Neural cell (in vitro differentiated cells): ENCODE data around the gene LMCD1. TPM values are rescaled to one million over a fixed set of nuclear protein-coding genes. Genes with fewer than 3 reads are reported as not detected.
A peak's percentile ranks its signal among the peaks of the same experiment; 100 is the strongest.

Experiments used
- H2AFZ ChIP-seq: fragments of 200-600, 300-800 bp; sonication (generic), shearing (Covaris generic); 2 replicates; pipeline ENCODE4 v1.6.0; 2014; ENCODE audit warnings: low read depth, mild to moderate bottlenecking, antibody characterized with exemption, low read length, moderate library complexity
- H3F3A ChIP-seq: fragments of 200-600 bp; shearing (Covaris generic); 2 replicates; pipeline ENCODE4 v1.6.1; 2016; ENCODE audit warnings: mild to moderate bottlenecking, moderate library complexity, mixed read lengths, antibody characterized with exemption, low read length; ENCODE audit not compliant: insufficient read depth, poor library complexity, severe bottlenecking
- H3K27ac ChIP-seq: fragments of 200-600, 300-800 bp; sonication (generic), shearing (Covaris generic); 2 replicates; pipeline ENCODE4 v1.5.1; 2014; ENCODE audit warnings: mild to moderate bottlenecking, low read length, moderate library complexity
- H3K27me3 ChIP-seq: fragments of 300-800, 200-600 bp; sonication (generic), shearing (Covaris generic); 2 replicates; pipeline ENCODE4 v1.6.0; 2014; ENCODE audit warnings: mild to moderate bottlenecking, low read depth, low read length, moderate library complexity; ENCODE audit not compliant: insufficient read depth
- H3K36me3 ChIP-seq: fragments of 300-800, 200-600 bp; sonication (generic), shearing (Covaris generic); 2 replicates; pipeline ENCODE4 v1.5.1; 2014; ENCODE audit warnings: mild to moderate bottlenecking, antibody characterized with exemption, low read length, moderate library complexity; ENCODE audit not compliant: insufficient read depth
- H3K4me2 ChIP-seq: fragments of 300-800, 200-600 bp; sonication (generic), shearing (Covaris generic); 2 replicates; pipeline ENCODE4 v1.6.0; 2014; ENCODE audit warnings: mild to moderate bottlenecking, low read length
- H3K4me3 ChIP-seq: fragments of 300-800, 200-600 bp; sonication (generic), shearing (Covaris generic); 2 replicates; pipeline ENCODE4 v1.5.1; 2014; ENCODE audit warnings: mild to moderate bottlenecking, low read length, moderate library complexity
- H3K79me2 ChIP-seq: fragments of 200-600 bp; shearing (Covaris generic); replicated peaks from 2 replicates; pipeline ENCODE4 v1.6.0; 2014; ENCODE audit warnings: mild to moderate bottlenecking, low read length, moderate library complexity; ENCODE audit not compliant: insufficient read depth
- H3K9ac ChIP-seq: fragments of 300-800, 200-600 bp; sonication (generic), shearing (Covaris generic); 2 replicates; pipeline ENCODE4 v1.6.1; 2016; ENCODE audit warnings: mild to moderate bottlenecking, low read length, mixed read lengths
- H3K9me2 ChIP-seq: fragments of 200-600 bp; shearing (Covaris generic); 2 replicates; pipeline ENCODE4 v1.6.1; 2016; ENCODE audit warnings: mild to moderate bottlenecking, low read length, mixed read lengths; ENCODE audit not compliant: insufficient read depth
- H3K9me3 ChIP-seq: fragments of 200-600, 300-800 bp; sonication (generic), shearing (Covaris generic); 2 replicates; pipeline ENCODE4 v1.6.1; 2016; ENCODE audit warnings: mild to moderate bottlenecking, mixed run types, low read length, moderate library complexity, mixed read lengths
- H4K20me1 ChIP-seq: fragments of 200-600 bp; shearing (Covaris generic); 2 replicates; pipeline ENCODE4 v1.6.1; 2016; ENCODE audit warnings: mild to moderate bottlenecking, mixed run types; ENCODE audit not compliant: insufficient read depth
- EP300 ChIP-seq: fragments of 450-650 bp; conservative IDR thresholded peaks from 2 replicates; pipeline ENCODE4 v1.6.1; 2014; ENCODE audit warnings: antibody characterized with exemption, mild to moderate bottlenecking, moderate library complexity; ENCODE audit not compliant: poor library complexity, severe bottlenecking
- EZH2 ChIP-seq: fragments of 200-600, 300-800 bp; shearing (Covaris generic), sonication (generic); IDR thresholded peaks from 2 replicates; pipeline ENCODE4 v1.6.1; 2014; ENCODE audit warnings: antibody characterized with exemption, low read length, borderline replicate concordance, mild to moderate bottlenecking; ENCODE audit not compliant: insufficient read depth, poor library complexity, severe bottlenecking
- MXI1 ChIP-seq: fragments of 450-650 bp; conservative IDR thresholded peaks from 2 replicates; pipeline ENCODE4 v1.6.1; 2014; ENCODE audit warnings: antibody characterized with exemption, mild to moderate bottlenecking; ENCODE audit not compliant: poor library complexity, severe bottlenecking
- POLR2AphosphoS5 ChIP-seq: IDR thresholded peaks from 2 replicates; pipeline ENCODE4 v1.6.1; 2012
- RAD21 ChIP-seq: fragments of 450-650 bp; conservative IDR thresholded peaks from 2 replicates; pipeline ENCODE4 v1.6.1; 2014; ENCODE audit warnings: antibody characterized with exemption, mild to moderate bottlenecking, moderate library complexity
- SMC3 ChIP-seq: fragments of 450-650 bp; conservative IDR thresholded peaks from 2 replicates; pipeline ENCODE4 v1.6.1; 2014; ENCODE audit warnings: antibody characterized with exemption, mild to moderate bottlenecking, moderate library complexity; ENCODE audit not compliant: poor library complexity
- TAF1 ChIP-seq: IDR thresholded peaks from 2 replicates; pipeline ENCODE4 v1.6.1; 2012; ENCODE audit warnings: low read depth
- polyA plus RNA-seq: library from polyadenylated mRNA; depleted of rRNA; stranded (reverse); fragments of >200 nt; gene quantifications from 2 replicates; pipeline ENCODE4 v1.2.3, GENCODE V29; 2014
- TF ChIP-seq, protein P1 (sequence below): IDR thresholded peaks from 2 replicates; pipeline ENCODE4 v1.6.1; 2012; ENCODE audit warnings: borderline replicate concordance
- TF ChIP-seq, protein P2 (sequence below): fragments of 450-650 bp; IDR thresholded peaks from 2 replicates; pipeline ENCODE4 v1.5.1; 2014; ENCODE audit warnings: antibody characterized with exemption, mild to moderate bottlenecking, moderate library complexity; ENCODE audit not compliant: poor library complexity, severe bottlenecking

LMCD1 gene
- polyA plus RNA-seq, 1 donor from 2014 or later, result 3.5 TPM

DNA sequence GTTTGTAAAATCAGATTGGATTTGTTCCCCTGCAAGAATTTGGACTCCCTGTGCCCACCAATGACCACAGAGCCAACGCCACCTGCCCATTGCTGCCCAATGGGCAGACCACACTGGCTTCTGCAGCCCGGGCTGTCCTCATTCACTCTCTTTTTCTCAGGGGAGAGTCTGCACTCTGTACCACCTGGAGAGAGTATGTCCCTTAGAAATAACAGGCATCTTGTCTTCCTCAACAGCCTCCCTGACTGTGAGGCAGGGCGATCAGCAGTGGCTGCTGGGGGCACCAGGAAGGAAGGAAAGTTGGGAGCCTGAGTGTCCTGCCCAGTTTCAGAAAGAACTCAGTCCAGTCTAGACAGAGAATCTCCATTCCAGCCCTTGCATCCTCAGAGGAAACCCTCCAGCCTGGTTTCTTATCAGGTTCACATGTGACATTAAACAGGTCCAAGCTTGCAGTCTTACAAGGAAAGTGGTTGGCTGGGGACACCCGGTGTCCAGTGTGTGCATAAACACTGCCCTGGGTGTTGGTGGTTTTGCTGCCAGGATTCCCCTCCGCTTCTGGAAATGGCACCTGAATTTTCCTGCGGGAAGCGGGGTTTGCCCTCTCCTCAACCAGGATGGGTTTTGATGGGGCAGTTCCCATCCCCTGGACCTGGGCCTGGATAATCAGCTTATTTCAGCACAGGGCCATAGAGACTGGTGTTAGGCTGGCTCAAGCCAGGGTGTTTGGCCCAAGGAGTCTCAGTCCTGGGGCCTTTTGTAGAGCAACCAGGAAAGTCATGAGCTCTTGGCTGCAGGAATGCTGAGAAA, 105.8 kb downstream of the LMCD1 start:
- no peak overlapping the region for H3K27ac ChIP-seq
- H3K79me2 ChIP-seq, result no peaks in the 10 kb centered on the region
- no peak overlapping the region for H3K4me3 ChIP-seq
- H4K20me1 ChIP-seq, result no peaks in the 10 kb centered on the region
- H3F3A ChIP-seq, result no peaks in the 10 kb centered on the region
- no peak overlapping the region for H2AFZ ChIP-seq
- no peak overlapping the region for H3K9ac ChIP-seq
- H3K4me2 ChIP-seq, result no peak overlapping the region
- no peaks in the 10 kb centered on the region for H3K9me3 ChIP-seq
- H3K9me2 ChIP-seq, result no peaks in the 10 kb centered on the region
- TF ChIP-seq RAD21 (peak; percentile 57), POLR2AphosphoS5 (no peak), EP300 (no peak), MXI1 (no peak), TAF1 (no peak), EZH2 (no peak), SMC3 (peak; percentile 46)
- TF ChIP-seq, protein P1, sequence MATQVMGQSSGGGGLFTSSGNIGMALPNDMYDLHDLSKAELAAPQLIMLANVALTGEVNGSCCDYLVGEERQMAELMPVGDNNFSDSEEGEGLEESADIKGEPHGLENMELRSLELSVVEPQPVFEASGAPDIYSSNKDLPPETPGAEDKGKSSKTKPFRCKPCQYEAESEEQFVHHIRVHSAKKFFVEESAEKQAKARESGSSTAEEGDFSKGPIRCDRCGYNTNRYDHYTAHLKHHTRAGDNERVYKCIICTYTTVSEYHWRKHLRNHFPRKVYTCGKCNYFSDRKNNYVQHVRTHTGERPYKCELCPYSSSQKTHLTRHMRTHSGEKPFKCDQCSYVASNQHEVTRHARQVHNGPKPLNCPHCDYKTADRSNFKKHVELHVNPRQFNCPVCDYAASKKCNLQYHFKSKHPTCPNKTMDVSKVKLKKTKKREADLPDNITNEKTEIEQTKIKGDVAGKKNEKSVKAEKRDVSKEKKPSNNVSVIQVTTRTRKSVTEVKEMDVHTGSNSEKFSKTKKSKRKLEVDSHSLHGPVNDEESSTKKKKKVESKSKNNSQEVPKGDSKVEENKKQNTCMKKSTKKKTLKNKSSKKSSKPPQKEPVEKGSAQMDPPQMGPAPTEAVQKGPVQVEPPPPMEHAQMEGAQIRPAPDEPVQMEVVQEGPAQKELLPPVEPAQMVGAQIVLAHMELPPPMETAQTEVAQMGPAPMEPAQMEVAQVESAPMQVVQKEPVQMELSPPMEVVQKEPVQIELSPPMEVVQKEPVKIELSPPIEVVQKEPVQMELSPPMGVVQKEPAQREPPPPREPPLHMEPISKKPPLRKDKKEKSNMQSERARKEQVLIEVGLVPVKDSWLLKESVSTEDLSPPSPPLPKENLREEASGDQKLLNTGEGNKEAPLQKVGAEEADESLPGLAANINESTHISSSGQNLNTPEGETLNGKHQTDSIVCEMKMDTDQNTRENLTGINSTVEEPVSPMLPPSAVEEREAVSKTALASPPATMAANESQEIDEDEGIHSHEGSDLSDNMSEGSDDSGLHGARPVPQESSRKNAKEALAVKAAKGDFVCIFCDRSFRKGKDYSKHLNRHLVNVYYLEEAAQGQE, result no peak
- TF ChIP-seq, protein P2, sequence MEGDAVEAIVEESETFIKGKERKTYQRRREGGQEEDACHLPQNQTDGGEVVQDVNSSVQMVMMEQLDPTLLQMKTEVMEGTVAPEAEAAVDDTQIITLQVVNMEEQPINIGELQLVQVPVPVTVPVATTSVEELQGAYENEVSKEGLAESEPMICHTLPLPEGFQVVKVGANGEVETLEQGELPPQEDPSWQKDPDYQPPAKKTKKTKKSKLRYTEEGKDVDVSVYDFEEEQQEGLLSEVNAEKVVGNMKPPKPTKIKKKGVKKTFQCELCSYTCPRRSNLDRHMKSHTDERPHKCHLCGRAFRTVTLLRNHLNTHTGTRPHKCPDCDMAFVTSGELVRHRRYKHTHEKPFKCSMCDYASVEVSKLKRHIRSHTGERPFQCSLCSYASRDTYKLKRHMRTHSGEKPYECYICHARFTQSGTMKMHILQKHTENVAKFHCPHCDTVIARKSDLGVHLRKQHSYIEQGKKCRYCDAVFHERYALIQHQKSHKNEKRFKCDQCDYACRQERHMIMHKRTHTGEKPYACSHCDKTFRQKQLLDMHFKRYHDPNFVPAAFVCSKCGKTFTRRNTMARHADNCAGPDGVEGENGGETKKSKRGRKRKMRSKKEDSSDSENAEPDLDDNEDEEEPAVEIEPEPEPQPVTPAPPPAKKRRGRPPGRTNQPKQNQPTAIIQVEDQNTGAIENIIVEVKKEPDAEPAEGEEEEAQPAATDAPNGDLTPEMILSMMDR, result peak; percentile 45
- no peaks in the 10 kb centered on the region for H3K27me3 ChIP-seq
- no peaks in the 10 kb centered on the region for H3K36me3 ChIP-seq

DNA sequence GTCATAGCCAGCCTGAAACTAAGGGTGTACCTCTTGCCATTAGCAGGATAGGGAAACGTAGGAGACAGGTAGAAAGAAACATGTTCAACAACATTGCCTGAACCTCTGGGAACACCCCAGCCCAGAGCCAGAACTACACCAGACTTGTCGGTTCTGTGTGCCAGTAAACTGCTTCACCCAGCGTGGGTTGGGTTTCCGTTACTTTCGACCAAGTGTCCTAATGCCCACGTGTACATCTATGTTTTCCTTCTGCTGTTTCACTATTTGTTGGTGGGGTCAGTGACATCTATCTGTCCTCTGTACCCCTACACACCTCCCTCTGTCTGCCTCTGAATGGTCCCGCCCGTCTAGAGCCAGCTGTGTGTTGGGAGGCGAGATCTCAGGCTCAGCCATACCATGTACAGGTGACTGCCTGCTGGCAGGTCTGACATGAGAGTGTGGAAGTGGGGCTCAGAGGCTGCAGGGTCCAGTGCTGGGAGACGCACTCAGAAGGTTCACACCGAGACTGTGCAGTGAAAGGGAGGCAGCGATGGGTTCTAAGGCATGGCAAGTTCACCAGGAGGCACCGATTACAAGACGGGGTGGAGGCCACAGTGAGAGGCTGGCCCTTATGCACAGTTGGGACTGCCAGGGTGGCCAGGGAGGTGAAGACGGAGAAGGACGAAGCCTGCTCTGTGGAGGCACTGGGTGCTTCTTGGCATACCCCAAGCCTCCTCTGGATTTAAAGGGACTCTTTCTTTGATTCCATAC, 106.6 kb downstream of the LMCD1 start:
- Histone ChIP-seq H3K9me3 (no peaks in the 10 kb centered on the region), H3F3A (no peaks in the 10 kb centered on the region), H2AFZ (no peak overlapping the region), H3K27me3 (no peaks in the 10 kb centered on the region), H3K9me2 (no peaks in the 10 kb centered on the region), H4K20me1 (no peaks in the 10 kb centered on the region), H3K4me3 (no peak overlapping the region), H3K79me2 (no peaks in the 10 kb centered on the region), H3K4me2 (no peak overlapping the region), H3K27ac (no peak overlapping the region), H3K9ac (no peak overlapping the region), H3K36me3 (no peaks in the 10 kb centered on the region)
- TF ChIP-seq, protein P1, result no peak
- TF ChIP-seq, protein P2, result no peak
- TF ChIP-seq TAF1 (no peak), RAD21 (no peak), EP300 (no peak), SMC3 (no peak), MXI1 (no peak), EZH2 (no peak), POLR2AphosphoS5 (no peak)
